ENCODE results near the gene SCAF8.

The SCAF8 gene

GRCh38 chr6:154841109-154841508, 107.9 kb downstream of the SCAF8 start:
- DNase-seq, result no peak

GRCh38 chr6:154842833-154843232, 109.6 kb downstream of the SCAF8 start:
- DNase-seq, result no peak

- DNase-seq, result no peak
These were observed 114.1 kb downstream of the SCAF8 start for GRCh38 chr6:154847318-154847717.

GRCh38 chr6:154848580-154848979, 115.4 kb downstream of the SCAF8 start:
- DNase-seq, result no peak

GRCh38 chr6:154849475-154849874, 116.3 kb downstream of the SCAF8 start:
- DNase-seq, result no peak

GRCh38 chr6:154852687-154853086, 119.5 kb downstream of the SCAF8 start:
- DNase-seq, result no peak

- no peak for DNase-seq
These were observed 124.3 kb downstream of the SCAF8 start for GRCh38 chr6:154857529-154857928.

- DNase-seq, result no peak
These were observed 128.6 kb downstream of the SCAF8 start for GRCh38 chr6:154861825-154862224.

- DNase-seq, result no peak
These were observed 129.3 kb downstream of the SCAF8 start for GRCh38 chr6:154862536-154862935.

- DNase-seq, result no peak
These were observed 130.8 kb downstream of the SCAF8 start for GRCh38 chr6:154864066-154864430.

- no peak for DNase-seq
These were observed 132.1 kb downstream of the SCAF8 start for GRCh38 chr6:154865291-154865690.

GRCh38 chr6:154868143-154868594, 135.0 kb downstream of the SCAF8 start:
- no peak for DNase-seq

- DNase-seq, result no peak
These were observed 139.4 kb downstream of the SCAF8 start for GRCh38 chr6:154872542-154873114.

GRCh38 chr6:154873546-154873945, 140.3 kb downstream of the SCAF8 start:
- DNase-seq, result no peak

- DNase-seq, result no peak
These were observed 141.8 kb downstream of the SCAF8 start for GRCh38 chr6:154874773-154875592.

- no peak for DNase-seq
These were observed 143.5 kb downstream of the SCAF8 start for GRCh38 chr6:154876486-154877280.

GRCh38 chr6:154878871-154879491, 145.8 kb downstream of the SCAF8 start:
- DNase-seq, result no peak

GRCh38 chr6:154882107-154882506, 148.9 kb downstream of the SCAF8 start:
- DNase-seq, result no peak
